AG04449 (cell line): Measurements from ENCODE around the gene ZBTB46.
A peak's percentile ranks its signal among the peaks of the same experiment; 100 is the strongest.
"Not testable (repeated sequence)": the region's sequence is repeated elsewhere in the genome, so short reads cannot be mapped to it uniquely, and the experiment has no call there.

Experiments used
- CTCF ChIA-PET: fragments of 350-600 bp; formaldehyde crosslinking; extraction: SDS; loops from one replicate; lab custom pipeline; 2021; ENCODE audit warnings: antibody characterized with exemption; lab: Yijun Ruan, JAX
- POLR2A ChIA-PET: fragments of 400-600, 350-600 bp; formaldehyde crosslinking; extraction: SDS; loops from one replicate; lab custom pipeline; 2020; ENCODE audit warnings: antibody characterized with exemption, inconsistent platforms; lab: Yijun Ruan, JAX
- DNase-seq: peaks from one replicate; pipeline ENCODE4 v3.0.0-alpha.2; 2010; ENCODE audit warnings: low read depth, low spot score
- H3K4me3 ChIP-seq: 2 replicates; pipeline ENCODE4 v1.5.1; 2011; ENCODE audit warnings: low read depth, mild to moderate bottlenecking, control low read depth, low read length
- TF ChIP-seq, protein P1 (sequence below): IDR thresholded peaks from one replicate; pipeline ENCODE4 v1.5.1; 2011; ENCODE audit warnings: mild to moderate bottlenecking, moderate library complexity, low read length, control low read depth, inconsistent platforms; ENCODE audit not compliant: insufficient read depth; ENCODE audit errors: missing control alignments

Gene ZBTB46

DNA sequence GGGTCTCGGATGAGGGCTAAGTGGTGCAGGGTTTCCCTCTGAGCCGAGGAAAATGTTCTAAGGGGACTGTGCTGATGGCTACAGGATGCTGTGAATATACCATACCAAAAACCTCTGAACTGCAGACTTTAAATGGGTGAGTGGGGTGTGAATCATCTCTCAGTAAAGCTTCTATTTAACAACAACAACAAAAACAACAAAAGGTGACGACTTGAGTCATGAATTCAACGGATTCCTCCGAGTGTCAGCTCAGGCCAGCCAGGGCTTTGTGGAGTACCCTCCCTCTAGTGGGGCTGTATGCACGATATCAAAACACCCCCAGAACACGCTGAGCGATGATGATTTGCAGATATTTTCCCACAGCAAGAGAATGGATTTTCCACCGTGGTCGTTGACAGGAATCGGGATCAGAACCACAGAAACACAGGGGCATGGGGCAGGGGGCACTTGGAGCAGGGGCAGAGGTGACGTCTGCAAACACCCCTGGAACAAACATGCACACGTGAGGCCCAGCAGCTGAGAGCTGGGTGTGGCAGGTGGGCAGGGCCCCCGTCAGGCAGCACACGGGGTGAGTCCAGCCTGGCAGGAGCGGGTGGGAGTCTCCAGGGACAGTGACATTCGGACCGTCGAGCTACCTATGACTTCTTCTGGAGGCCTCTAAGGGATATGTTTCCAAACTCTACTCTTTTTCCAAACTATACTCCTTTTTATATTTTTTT is 52.9 kb downstream of the ZBTB46 start:
- no peak for DNase-seq
- TF ChIP-seq, protein P1, sequence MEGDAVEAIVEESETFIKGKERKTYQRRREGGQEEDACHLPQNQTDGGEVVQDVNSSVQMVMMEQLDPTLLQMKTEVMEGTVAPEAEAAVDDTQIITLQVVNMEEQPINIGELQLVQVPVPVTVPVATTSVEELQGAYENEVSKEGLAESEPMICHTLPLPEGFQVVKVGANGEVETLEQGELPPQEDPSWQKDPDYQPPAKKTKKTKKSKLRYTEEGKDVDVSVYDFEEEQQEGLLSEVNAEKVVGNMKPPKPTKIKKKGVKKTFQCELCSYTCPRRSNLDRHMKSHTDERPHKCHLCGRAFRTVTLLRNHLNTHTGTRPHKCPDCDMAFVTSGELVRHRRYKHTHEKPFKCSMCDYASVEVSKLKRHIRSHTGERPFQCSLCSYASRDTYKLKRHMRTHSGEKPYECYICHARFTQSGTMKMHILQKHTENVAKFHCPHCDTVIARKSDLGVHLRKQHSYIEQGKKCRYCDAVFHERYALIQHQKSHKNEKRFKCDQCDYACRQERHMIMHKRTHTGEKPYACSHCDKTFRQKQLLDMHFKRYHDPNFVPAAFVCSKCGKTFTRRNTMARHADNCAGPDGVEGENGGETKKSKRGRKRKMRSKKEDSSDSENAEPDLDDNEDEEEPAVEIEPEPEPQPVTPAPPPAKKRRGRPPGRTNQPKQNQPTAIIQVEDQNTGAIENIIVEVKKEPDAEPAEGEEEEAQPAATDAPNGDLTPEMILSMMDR, result no peak
- POLR2A ChIA-PET, result no interaction called here
- H3K4me3 ChIP-seq, result no peak overlapping the region
- CTCF ChIA-PET, result interaction anchor here (1.0 to 4.3 kb wide), 6 partner anchors 8 to 201 kb away, joined by 3 to 16 read pairs (median 3); partner anchors contain the start of genes SAMD10 and TPD52L2

DNA sequence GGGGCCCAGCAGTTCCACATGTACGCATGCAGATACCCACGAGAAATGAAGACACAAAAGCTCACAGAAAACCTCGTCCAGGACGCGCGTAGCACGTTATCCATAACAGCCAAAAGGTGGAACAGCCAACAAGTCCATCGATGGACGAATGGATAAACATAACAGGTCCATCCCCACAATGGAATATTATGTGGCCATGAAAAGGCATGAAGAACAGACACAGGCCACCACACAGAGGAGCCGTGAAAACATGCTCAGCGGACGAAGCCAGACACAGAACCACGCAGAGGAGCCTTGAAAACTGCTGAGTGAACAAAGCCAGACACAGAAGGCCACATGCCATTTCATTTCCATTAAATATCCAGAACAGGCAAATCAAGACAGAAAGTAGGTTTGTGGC is 53.5 kb downstream of the ZBTB46 start:
- ChIA-PET CTCF (interaction anchor here (0.6 to 4.3 kb wide), 4 partner anchors 9 to 87 kb away, joined by 3 to 16 read pairs (median 4); partner anchors contain the start of gene TPD52L2), POLR2A (no interaction called here)
- DNase-seq, result no peak
- TF ChIP-seq, protein P1, result no peak
- H3K4me3 ChIP-seq, result no peak overlapping the region

DNA sequence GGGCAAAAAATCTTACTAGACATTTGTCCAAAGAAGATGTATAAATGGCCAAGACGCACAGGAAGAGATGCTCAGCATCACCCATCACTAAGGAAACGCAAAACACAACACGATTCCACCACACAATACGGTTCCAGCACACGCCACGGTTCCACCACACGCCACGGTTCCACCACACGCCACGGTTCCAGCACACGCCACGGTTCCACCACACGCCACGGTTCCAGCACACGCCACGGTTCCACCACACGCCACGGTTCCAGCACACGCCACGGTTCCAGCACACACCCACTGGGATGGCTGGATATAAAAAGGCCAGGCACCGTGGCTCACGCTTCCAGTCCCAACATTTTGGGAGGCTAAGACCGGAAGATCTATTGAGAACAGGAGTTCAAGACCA is 54.2 kb downstream of the ZBTB46 start:
- CTCF ChIA-PET, result interaction anchor here (0.6 to 4.7 kb wide), 4 partner anchors 8 to 88 kb away, joined by 3 to 61 read pairs (median 13); partner anchors contain the start of gene TPD52L2
- H3K4me3 ChIP-seq, POLR2A ChIA-PET, DNase-seq: not testable (repeated sequence)

DNA sequence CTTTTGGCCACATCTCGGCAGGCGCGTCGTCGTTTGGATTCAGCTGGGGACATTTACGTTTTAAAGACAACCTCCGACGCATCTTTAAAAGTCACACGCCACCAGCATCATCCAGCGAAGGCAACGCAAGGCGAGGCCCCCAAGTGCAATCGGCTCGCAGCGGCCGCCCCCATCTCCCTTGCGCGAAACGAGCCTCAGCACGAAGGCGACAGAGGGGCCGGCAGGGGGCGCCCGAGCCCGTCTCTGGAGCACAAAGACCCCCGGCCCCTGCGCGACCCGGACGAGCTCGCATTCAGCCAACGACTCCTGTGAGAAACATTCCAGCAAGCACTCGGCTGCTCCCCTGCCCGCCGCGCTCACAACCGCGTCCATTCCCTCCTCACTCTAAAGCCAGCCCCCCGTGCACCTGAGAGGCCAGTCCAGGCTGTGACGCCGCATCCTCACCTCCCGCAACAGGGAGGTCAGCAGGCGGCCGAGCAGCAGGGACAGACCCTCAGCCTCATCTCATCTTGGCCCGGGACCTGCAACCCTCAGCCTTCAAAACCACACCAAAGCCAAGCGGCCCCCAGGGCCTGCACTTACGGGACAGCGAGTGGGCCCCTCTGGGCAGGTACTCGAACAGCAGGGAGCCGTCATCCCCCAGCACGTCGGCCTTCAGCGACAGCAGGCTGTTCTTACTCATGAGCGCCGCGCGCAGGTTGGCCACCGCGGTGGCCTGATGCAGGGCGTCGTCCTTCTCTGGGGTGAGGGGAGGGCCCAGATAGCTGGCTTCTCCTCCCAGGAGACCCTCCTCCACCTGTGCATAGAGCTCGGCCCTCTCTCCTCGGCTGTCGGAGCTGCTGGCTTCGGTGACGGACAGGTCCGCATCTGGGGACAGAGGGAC is 55.7 kb downstream of the ZBTB46 start:
- TF ChIP-seq, protein P1, result peak; percentile 91
- H3K4me3 ChIP-seq, result peak overlapping the region; percentile 37
- POLR2A ChIA-PET, result interaction anchor here (1.2 kb wide), 1 partner anchor 90 kb away, joined by 3 read pairs; the partner anchor contains the start of gene TPD52L2
- no peak for DNase-seq
- CTCF ChIA-PET, result interaction anchor here (0.5 to 4.7 kb wide), 38 partner anchors 9 to 345 kb away, joined by 3 to 61 read pairs (median 5); partner anchors contain the start of genes PTK6 and TPD52L2

DNA sequence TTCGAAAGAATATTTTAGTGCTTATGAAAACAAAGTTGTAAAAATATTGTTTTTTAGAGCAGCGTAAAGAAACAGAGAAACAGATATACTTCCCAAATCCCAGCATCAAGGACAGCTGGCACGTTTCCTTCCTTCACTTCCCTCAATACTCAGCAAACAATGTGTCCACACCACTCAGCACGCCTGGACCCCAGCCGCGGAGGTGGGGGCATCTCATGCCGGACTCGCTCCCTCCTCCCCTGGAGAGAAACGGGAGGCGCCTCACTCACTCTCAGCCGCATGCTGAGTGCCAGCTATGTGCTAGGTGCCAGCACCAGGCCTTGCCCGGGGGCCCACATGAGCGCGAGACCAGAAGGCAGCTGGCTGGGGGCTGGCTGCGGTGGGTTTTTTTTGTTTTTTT is 56.8 kb downstream of the ZBTB46 start:
- no peak for DNase-seq
- H3K4me3 ChIP-seq, result no peak overlapping the region
- ChIA-PET POLR2A (no interaction called here), CTCF (interaction anchor here (0.5 to 4.7 kb wide), 20 partner anchors 11 to 237 kb away, joined by 3 to 61 read pairs (median 8); partner anchors contain the start of genes PTK6 and TPD52L2)
- TF ChIP-seq, protein P1, result no peak

DNA sequence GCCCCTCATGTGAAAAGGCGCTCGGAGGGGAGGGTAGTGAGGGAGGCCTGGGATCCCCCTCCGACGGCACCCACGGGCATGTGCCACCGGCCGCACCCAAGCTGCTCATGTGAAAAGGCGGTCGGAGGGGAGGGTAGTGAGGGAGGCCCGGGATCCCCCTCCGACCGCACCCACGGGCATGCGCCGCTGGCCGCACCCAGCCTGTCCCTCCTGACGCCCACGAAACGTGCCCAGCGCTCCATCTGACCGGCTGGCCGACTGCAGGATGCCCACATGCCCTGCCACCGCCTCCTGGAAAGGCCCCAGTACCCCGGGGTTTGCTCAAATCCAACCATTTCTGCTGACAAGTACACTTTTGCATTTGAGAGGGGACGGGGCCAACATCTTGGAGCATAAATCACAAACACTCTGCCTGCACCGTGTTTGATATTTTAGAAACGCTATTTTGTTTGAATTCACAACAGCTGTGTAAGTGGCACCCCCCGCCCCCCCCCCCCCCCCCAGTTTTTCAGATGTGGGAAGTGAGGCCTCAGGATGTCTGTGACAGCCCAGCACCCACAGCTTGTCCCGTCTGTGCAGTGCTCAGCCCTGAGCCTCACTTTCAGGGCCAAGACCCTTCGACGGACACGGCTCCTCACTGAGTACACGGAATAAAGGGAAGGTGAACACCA is 57.4 kb downstream of the ZBTB46 start:
- TF ChIP-seq, protein P1, result no peak
- no peak for DNase-seq
- ChIA-PET POLR2A (no interaction called here), CTCF (interaction anchor here (0.9 to 4.7 kb wide), 7 partner anchors 11 to 236 kb away, joined by 3 to 61 read pairs (median 12); partner anchors contain the start of genes PTK6 and TPD52L2)
- no peak overlapping the region for H3K4me3 ChIP-seq
